Neural cell (in vitro differentiated cells): ENCODE data around the gene GPATCH4. TPM values are rescaled to one million over a fixed set of nuclear protein-coding genes. Genes with fewer than 3 reads are reported as not detected.

Experiments
- H2AFZ ChIP-seq: fragments of 200-600, 300-800 bp; sonication (generic), shearing (Covaris generic); 2 replicates; pipeline ENCODE4 v1.6.0; 2014; ENCODE audit warnings: low read depth, mild to moderate bottlenecking, antibody characterized with exemption, low read length, moderate library complexity
- H3F3A ChIP-seq: fragments of 200-600 bp; shearing (Covaris generic); 2 replicates; pipeline ENCODE4 v1.6.1; 2016; ENCODE audit warnings: mild to moderate bottlenecking, moderate library complexity, mixed read lengths, antibody characterized with exemption, low read length; ENCODE audit not compliant: insufficient read depth, poor library complexity, severe bottlenecking
- H3K27ac ChIP-seq: fragments of 200-600, 300-800 bp; sonication (generic), shearing (Covaris generic); 2 replicates; pipeline ENCODE4 v1.5.1; 2014; ENCODE audit warnings: mild to moderate bottlenecking, low read length, moderate library complexity
- H3K27me3 ChIP-seq: fragments of 300-800, 200-600 bp; sonication (generic), shearing (Covaris generic); 2 replicates; pipeline ENCODE4 v1.6.0; 2014; ENCODE audit warnings: mild to moderate bottlenecking, low read depth, low read length, moderate library complexity; ENCODE audit not compliant: insufficient read depth
- H3K36me3 ChIP-seq: fragments of 300-800, 200-600 bp; sonication (generic), shearing (Covaris generic); 2 replicates; pipeline ENCODE4 v1.5.1; 2014; ENCODE audit warnings: mild to moderate bottlenecking, antibody characterized with exemption, low read length, moderate library complexity; ENCODE audit not compliant: insufficient read depth
- H3K4me2 ChIP-seq: fragments of 300-800, 200-600 bp; sonication (generic), shearing (Covaris generic); 2 replicates; pipeline ENCODE4 v1.6.0; 2014; ENCODE audit warnings: mild to moderate bottlenecking, low read length
- H3K4me3 ChIP-seq: fragments of 300-800, 200-600 bp; sonication (generic), shearing (Covaris generic); 2 replicates; pipeline ENCODE4 v1.5.1; 2014; ENCODE audit warnings: mild to moderate bottlenecking, low read length, moderate library complexity
- H3K79me2 ChIP-seq: fragments of 200-600 bp; shearing (Covaris generic); replicated peaks from 2 replicates; pipeline ENCODE4 v1.6.0; 2014; ENCODE audit warnings: mild to moderate bottlenecking, low read length, moderate library complexity; ENCODE audit not compliant: insufficient read depth
- H3K9ac ChIP-seq: fragments of 300-800, 200-600 bp; sonication (generic), shearing (Covaris generic); 2 replicates; pipeline ENCODE4 v1.6.1; 2016; ENCODE audit warnings: mild to moderate bottlenecking, low read length, mixed read lengths
- H3K9me2 ChIP-seq: fragments of 200-600 bp; shearing (Covaris generic); 2 replicates; pipeline ENCODE4 v1.6.1; 2016; ENCODE audit warnings: mild to moderate bottlenecking, low read length, mixed read lengths; ENCODE audit not compliant: insufficient read depth
- H3K9me3 ChIP-seq: fragments of 200-600, 300-800 bp; sonication (generic), shearing (Covaris generic); 2 replicates; pipeline ENCODE4 v1.6.1; 2016; ENCODE audit warnings: mild to moderate bottlenecking, mixed run types, low read length, moderate library complexity, mixed read lengths
- H4K20me1 ChIP-seq: fragments of 200-600 bp; shearing (Covaris generic); 2 replicates; pipeline ENCODE4 v1.6.1; 2016; ENCODE audit warnings: mild to moderate bottlenecking, mixed run types; ENCODE audit not compliant: insufficient read depth
- EP300 ChIP-seq: fragments of 450-650 bp; conservative IDR thresholded peaks from 2 replicates; pipeline ENCODE4 v1.6.1; 2014; ENCODE audit warnings: antibody characterized with exemption, mild to moderate bottlenecking, moderate library complexity; ENCODE audit not compliant: poor library complexity, severe bottlenecking
- EZH2 ChIP-seq: fragments of 200-600, 300-800 bp; shearing (Covaris generic), sonication (generic); IDR thresholded peaks from 2 replicates; pipeline ENCODE4 v1.6.1; 2014; ENCODE audit warnings: antibody characterized with exemption, low read length, borderline replicate concordance, mild to moderate bottlenecking; ENCODE audit not compliant: insufficient read depth, poor library complexity, severe bottlenecking
- MXI1 ChIP-seq: fragments of 450-650 bp; conservative IDR thresholded peaks from 2 replicates; pipeline ENCODE4 v1.6.1; 2014; ENCODE audit warnings: antibody characterized with exemption, mild to moderate bottlenecking; ENCODE audit not compliant: poor library complexity, severe bottlenecking
- POLR2AphosphoS5 ChIP-seq: IDR thresholded peaks from 2 replicates; pipeline ENCODE4 v1.6.1; 2012
- RAD21 ChIP-seq: fragments of 450-650 bp; conservative IDR thresholded peaks from 2 replicates; pipeline ENCODE4 v1.6.1; 2014; ENCODE audit warnings: antibody characterized with exemption, mild to moderate bottlenecking, moderate library complexity
- SMC3 ChIP-seq: fragments of 450-650 bp; conservative IDR thresholded peaks from 2 replicates; pipeline ENCODE4 v1.6.1; 2014; ENCODE audit warnings: antibody characterized with exemption, mild to moderate bottlenecking, moderate library complexity; ENCODE audit not compliant: poor library complexity
- TAF1 ChIP-seq: IDR thresholded peaks from 2 replicates; pipeline ENCODE4 v1.6.1; 2012; ENCODE audit warnings: low read depth
- polyA plus RNA-seq: library from polyadenylated mRNA; depleted of rRNA; stranded (reverse); fragments of >200 nt; gene quantifications from 2 replicates; pipeline ENCODE4 v1.2.3, GENCODE V29; 2014
- TF ChIP-seq, protein P1 (sequence below): IDR thresholded peaks from 2 replicates; pipeline ENCODE4 v1.6.1; 2012; ENCODE audit warnings: borderline replicate concordance
- TF ChIP-seq, protein P2 (sequence below): fragments of 450-650 bp; IDR thresholded peaks from 2 replicates; pipeline ENCODE4 v1.5.1; 2014; ENCODE audit warnings: antibody characterized with exemption, mild to moderate bottlenecking, moderate library complexity; ENCODE audit not compliant: poor library complexity, severe bottlenecking

GPATCH4 gene
- polyA plus RNA-seq, 1 donor from 2014 or later = 3.9 TPM

DNA sequence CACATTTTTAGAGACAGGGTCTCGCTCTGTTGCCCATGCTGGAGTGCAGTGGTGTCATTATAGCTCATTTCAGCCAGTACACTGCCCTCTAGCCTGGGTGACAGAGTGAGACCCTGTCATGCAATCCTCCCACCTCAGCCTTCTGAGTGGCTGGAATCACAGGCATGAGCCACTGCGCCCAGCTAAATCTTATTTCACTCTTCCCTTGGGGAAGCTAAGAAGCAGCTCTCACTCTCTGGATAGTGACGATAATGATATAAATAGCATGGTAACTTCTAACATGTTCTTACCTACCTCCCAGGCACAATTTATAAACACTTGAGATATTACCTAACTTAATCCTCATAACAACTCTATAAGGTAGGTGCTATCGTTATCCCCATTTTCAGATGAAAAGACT is 53.8 kb downstream of the GPATCH4 start:
- Histone ChIP-seq H3K9me3 (no peaks in the 10 kb centered on the region), H3K27ac (no peak overlapping the region), H3K9ac (no peak overlapping the region), H3K79me2 (no peaks in the 10 kb centered on the region), H3K9me2 (no peaks in the 10 kb centered on the region), H3K4me2 (no peak overlapping the region), H4K20me1 (no peaks in the 10 kb centered on the region), H3K27me3 (no peaks in the 10 kb centered on the region), H2AFZ (no peak overlapping the region), H3F3A (no peaks in the 10 kb centered on the region), H3K36me3 (no peaks in the 10 kb centered on the region), H3K4me3 (no peak overlapping the region)
- no peak for TF ChIP-seq RAD21
- no peak for TF ChIP-seq MXI1
- TF ChIP-seq SMC3 = no peak

DNA sequence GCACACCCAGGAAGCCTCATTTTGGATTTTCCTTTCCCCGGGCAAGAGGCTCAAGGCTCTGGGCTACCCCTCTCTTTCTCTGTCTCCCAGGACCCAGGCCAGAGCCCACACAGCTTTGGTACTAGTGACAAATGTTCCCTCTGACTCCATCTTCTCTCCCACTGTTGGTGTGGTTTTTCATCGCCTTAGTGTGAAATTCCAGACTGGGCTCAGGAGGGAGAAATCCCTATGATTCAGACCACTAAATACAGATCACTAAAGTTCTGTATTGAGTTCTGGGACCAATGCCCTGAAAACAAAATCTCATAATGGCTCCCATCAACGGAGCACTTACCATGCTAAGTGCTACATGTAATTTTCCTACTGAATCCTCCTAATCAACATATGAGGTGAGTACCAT is 55.0 kb downstream of the GPATCH4 start:
- Histone ChIP-seq H3K79me2 (no peaks in the 10 kb centered on the region), H3K9me2 (no peaks in the 10 kb centered on the region), H3K9me3 (no peaks in the 10 kb centered on the region), H2AFZ (no peak overlapping the region), H3K36me3 (no peaks in the 10 kb centered on the region), H3K9ac (no peak overlapping the region), H3K27ac (no peak overlapping the region), H3K4me2 (no peak overlapping the region), H3K4me3 (no peak overlapping the region), H3F3A (no peaks in the 10 kb centered on the region), H3K27me3 (no peaks in the 10 kb centered on the region), H4K20me1 (no peaks in the 10 kb centered on the region)
- no peak for TF ChIP-seq RAD21
- TF ChIP-seq MXI1 = no peak
- no peak for TF ChIP-seq EZH2
- TF ChIP-seq TAF1 = no peak
- no peak for TF ChIP-seq POLR2AphosphoS5
- TF ChIP-seq, protein P1, sequence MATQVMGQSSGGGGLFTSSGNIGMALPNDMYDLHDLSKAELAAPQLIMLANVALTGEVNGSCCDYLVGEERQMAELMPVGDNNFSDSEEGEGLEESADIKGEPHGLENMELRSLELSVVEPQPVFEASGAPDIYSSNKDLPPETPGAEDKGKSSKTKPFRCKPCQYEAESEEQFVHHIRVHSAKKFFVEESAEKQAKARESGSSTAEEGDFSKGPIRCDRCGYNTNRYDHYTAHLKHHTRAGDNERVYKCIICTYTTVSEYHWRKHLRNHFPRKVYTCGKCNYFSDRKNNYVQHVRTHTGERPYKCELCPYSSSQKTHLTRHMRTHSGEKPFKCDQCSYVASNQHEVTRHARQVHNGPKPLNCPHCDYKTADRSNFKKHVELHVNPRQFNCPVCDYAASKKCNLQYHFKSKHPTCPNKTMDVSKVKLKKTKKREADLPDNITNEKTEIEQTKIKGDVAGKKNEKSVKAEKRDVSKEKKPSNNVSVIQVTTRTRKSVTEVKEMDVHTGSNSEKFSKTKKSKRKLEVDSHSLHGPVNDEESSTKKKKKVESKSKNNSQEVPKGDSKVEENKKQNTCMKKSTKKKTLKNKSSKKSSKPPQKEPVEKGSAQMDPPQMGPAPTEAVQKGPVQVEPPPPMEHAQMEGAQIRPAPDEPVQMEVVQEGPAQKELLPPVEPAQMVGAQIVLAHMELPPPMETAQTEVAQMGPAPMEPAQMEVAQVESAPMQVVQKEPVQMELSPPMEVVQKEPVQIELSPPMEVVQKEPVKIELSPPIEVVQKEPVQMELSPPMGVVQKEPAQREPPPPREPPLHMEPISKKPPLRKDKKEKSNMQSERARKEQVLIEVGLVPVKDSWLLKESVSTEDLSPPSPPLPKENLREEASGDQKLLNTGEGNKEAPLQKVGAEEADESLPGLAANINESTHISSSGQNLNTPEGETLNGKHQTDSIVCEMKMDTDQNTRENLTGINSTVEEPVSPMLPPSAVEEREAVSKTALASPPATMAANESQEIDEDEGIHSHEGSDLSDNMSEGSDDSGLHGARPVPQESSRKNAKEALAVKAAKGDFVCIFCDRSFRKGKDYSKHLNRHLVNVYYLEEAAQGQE = no peak
- TF ChIP-seq EP300 = no peak
- TF ChIP-seq, protein P2, sequence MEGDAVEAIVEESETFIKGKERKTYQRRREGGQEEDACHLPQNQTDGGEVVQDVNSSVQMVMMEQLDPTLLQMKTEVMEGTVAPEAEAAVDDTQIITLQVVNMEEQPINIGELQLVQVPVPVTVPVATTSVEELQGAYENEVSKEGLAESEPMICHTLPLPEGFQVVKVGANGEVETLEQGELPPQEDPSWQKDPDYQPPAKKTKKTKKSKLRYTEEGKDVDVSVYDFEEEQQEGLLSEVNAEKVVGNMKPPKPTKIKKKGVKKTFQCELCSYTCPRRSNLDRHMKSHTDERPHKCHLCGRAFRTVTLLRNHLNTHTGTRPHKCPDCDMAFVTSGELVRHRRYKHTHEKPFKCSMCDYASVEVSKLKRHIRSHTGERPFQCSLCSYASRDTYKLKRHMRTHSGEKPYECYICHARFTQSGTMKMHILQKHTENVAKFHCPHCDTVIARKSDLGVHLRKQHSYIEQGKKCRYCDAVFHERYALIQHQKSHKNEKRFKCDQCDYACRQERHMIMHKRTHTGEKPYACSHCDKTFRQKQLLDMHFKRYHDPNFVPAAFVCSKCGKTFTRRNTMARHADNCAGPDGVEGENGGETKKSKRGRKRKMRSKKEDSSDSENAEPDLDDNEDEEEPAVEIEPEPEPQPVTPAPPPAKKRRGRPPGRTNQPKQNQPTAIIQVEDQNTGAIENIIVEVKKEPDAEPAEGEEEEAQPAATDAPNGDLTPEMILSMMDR = no peak
- no peak for TF ChIP-seq SMC3

DNA sequence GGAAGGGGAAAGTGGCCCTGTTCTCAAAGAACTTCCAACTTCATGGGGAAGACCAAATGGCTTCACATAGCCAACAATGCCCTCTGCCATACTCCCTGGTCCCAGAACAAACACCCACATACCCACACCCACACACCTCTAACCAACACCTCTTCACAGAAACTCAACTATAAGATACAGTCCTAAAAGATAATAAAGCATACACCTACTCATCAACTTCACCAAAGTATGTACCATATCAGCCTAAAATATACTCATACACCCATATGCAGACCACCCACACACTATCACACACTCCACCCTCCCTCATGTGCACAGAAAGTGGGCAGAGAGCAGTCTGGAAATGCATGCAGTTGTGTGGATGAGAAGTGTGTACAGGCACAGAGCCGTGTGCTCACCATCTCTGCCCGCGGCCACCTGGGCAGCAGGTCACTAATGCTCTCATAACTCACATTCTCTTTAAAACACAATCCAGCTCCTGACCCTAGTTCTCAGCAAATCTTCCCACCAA is 56.6 kb downstream of the GPATCH4 start:
- H3K36me3 ChIP-seq = no peaks in the 10 kb centered on the region
- no peak for TF ChIP-seq RAD21
- TF ChIP-seq, protein P2 = no peak
- no peak for TF ChIP-seq EZH2
- TF ChIP-seq TAF1 = no peak
- no peak for TF ChIP-seq POLR2AphosphoS5
- TF ChIP-seq MXI1 = no peak
- no peak for TF ChIP-seq EP300
- no peaks in the 10 kb centered on the region for H3F3A ChIP-seq
- H3K9me2 ChIP-seq = no peaks in the 10 kb centered on the region
- H3K79me2 ChIP-seq = no peaks in the 10 kb centered on the region
- no peak overlapping the region for H3K4me3 ChIP-seq
- H3K27ac ChIP-seq = no peak overlapping the region
- no peak overlapping the region for H3K9ac ChIP-seq
- no peaks in the 10 kb centered on the region for H3K27me3 ChIP-seq
- H2AFZ ChIP-seq = no peak overlapping the region
- H3K9me3 ChIP-seq = no peaks in the 10 kb centered on the region
- no peaks in the 10 kb centered on the region for H4K20me1 ChIP-seq
- no peak overlapping the region for H3K4me2 ChIP-seq
